Gastroesophageal sphincter (tissue), 3 donors: ENCODE data around the gene PARP6.

Experiments used
- EP300 ChIP-seq: sonication (generic); formaldehyde crosslinking; IDR thresholded peaks from one replicate; pipeline ENCODE4 v1.6.1; 2017; ENCODE audit warnings: antibody characterized with exemption, mild to moderate bottlenecking
- POLR2A ChIP-seq, 2 donors: fragments of 450-650 bp; IDR thresholded peaks; one replicate each; pipeline ENCODE4 v1.6.1; 2017; ENCODE audit warnings: antibody characterized with exemption in 2 of 2, mild to moderate bottlenecking in 2 of 2, moderate library complexity in 1 of 2
- POLR2AphosphoS5 ChIP-seq: sonication (generic); formaldehyde crosslinking; IDR thresholded peaks from one replicate; pipeline ENCODE4 v1.6.1; 2017; ENCODE audit warnings: antibody characterized with exemption
- TF ChIP-seq, protein P1 (sequence below), 4 experiments: fragments of 200-600 bp in 2 of 4; fragments of 450-650 bp in 2 of 4; sonication (generic) in 1 of 4; IDR thresholded peaks; one replicate each; pipeline ENCODE4 v1.5.1; 2017 to 2019; ENCODE audit warnings: antibody characterized with exemption in 4 of 4, mild to moderate bottlenecking in 2 of 4, moderate library complexity in 2 of 4

DNA sequence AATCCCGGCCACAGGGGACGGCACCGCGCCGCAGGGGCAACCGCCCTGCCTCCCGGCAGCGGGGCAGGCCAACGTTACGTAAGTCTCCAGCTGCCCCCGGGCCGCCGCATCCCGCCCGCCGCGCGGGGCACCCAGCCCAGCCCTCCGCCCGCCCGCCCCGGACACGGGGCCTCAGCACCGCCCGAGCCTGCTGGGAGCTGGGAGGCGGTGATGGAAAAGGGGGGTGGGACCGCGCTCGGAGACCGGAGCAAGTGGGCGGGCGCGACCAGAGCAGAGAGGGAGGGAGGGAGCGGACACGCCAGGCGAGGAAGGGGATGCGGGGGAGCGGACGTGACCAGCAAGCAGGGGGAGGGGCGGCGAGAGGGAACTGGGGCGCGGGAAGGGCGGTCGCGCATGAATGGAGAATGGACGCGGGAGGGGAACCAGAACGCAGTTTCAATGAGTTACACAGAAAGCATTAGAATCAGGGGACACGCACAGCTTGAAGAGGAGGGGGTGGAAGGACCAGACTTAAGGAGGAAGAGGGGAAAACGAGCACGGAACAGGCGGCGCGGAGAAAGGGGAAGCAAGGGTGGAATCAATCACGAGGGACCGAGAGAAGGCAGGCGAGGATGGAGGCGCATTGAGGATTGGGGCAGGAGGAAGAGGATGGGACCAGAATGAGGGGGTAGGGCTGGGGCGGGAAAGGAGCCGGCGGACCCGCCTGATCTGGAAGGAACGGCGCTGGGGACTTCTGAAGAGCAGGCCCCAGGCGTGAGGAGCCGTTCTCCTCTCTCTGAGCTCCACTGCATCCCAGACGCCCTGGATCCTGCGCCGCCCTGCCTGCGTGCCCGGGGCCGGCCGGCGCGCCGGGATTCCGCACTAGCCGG, 41.9 kb downstream of the PARP6 start:
- TF ChIP-seq EP300 (no peak), POLR2A (IDR thresholded peaks at IDR 0.05) (peak; percentile 82 to 90), POLR2AphosphoS5 (peak; percentile 77)
- TF ChIP-seq, protein P1, sequence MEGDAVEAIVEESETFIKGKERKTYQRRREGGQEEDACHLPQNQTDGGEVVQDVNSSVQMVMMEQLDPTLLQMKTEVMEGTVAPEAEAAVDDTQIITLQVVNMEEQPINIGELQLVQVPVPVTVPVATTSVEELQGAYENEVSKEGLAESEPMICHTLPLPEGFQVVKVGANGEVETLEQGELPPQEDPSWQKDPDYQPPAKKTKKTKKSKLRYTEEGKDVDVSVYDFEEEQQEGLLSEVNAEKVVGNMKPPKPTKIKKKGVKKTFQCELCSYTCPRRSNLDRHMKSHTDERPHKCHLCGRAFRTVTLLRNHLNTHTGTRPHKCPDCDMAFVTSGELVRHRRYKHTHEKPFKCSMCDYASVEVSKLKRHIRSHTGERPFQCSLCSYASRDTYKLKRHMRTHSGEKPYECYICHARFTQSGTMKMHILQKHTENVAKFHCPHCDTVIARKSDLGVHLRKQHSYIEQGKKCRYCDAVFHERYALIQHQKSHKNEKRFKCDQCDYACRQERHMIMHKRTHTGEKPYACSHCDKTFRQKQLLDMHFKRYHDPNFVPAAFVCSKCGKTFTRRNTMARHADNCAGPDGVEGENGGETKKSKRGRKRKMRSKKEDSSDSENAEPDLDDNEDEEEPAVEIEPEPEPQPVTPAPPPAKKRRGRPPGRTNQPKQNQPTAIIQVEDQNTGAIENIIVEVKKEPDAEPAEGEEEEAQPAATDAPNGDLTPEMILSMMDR (IDR thresholded peaks at IDR 0.05): peak in 1 of 4 experiments; percentile 26
